Keratinocyte (primary cell): Measurements from ENCODE around the gene KRT14. TPM values are rescaled to one million over a fixed set of nuclear protein-coding genes. Genes with fewer than 3 reads are reported as not detected.

Experiments
- DNase-seq: peaks from one replicate; pipeline ENCODE4 v3.0.0-alpha.2; 2011; ENCODE audit warnings: low read depth, missing footprints, low spot score
- FAIRE-seq: peaks from 2 replicates; lab custom pipeline; 2011; peaks lifted over from hg19 to GRCh38; lab: Jason Lieb, UNC
- H2AFZ ChIP-seq: 2 replicates; pipeline ENCODE4 v1.6.0; 2012; ENCODE audit warnings: low read length, control low read depth, inconsistent platforms; ENCODE audit not compliant: control insufficient read depth
- H3K27ac ChIP-seq: 2 replicates; pipeline ENCODE4 v1.5.1; 2011; ENCODE audit warnings: low read length; ENCODE audit not compliant: control insufficient read depth, insufficient read depth
- H3K27me3 ChIP-seq: 3 replicates; pipeline ENCODE4 v1.6.0; 2011; ENCODE audit warnings: low read length; ENCODE audit not compliant: control insufficient read depth, insufficient read depth; ENCODE audit errors: extremely low read depth
- H3K36me3 ChIP-seq, 2 experiments: 2 replicates in 1 of 2; 3 replicates in 1 of 2; pipeline ENCODE4 v1.5.1; 2011; ENCODE audit warnings: low read length in 2 of 2, mild to moderate bottlenecking in 1 of 2; ENCODE audit not compliant: control insufficient read depth in 2 of 2, insufficient read depth in 2 of 2; ENCODE audit errors: extremely low read depth in 1 of 2
- H3K4me1 ChIP-seq: 3 replicates; pipeline ENCODE4 v1.5.1; 2011; ENCODE audit warnings: low read length; ENCODE audit not compliant: control insufficient read depth, insufficient read depth; ENCODE audit errors: extremely low read depth
- H3K4me2 ChIP-seq: 3 replicates; pipeline ENCODE4 v1.6.0; 2011; ENCODE audit warnings: low read depth, low read length; ENCODE audit not compliant: control insufficient read depth, insufficient read depth; ENCODE audit errors: extremely low read depth
- H3K4me3 ChIP-seq, 3 experiments: fragments of 200-600 bp in 1 of 3; sonication (generic) in 1 of 3; 2 replicates in 2 of 3; 3 replicates in 1 of 3; pipeline ENCODE4 v1.5.1; 2011 to 2016; ENCODE audit warnings: low read length in 3 of 3, mild to moderate bottlenecking in 3 of 3, control low read depth in 2 of 3, inconsistent platforms in 1 of 3, low read depth in 1 of 3, mixed read lengths in 1 of 3, mixed run types in 1 of 3, moderate library complexity in 1 of 3; ENCODE audit not compliant: control insufficient read depth in 2 of 3, insufficient read depth in 2 of 3; ENCODE audit errors: extremely low read depth in 1 of 3
- H3K79me2 ChIP-seq: 2 replicates; pipeline ENCODE4 v1.6.0; 2012; ENCODE audit warnings: low read length; ENCODE audit not compliant: control insufficient read depth, insufficient read depth
- H3K9ac ChIP-seq: 3 replicates; pipeline ENCODE4 v1.6.0; 2011; ENCODE audit warnings: low read length; ENCODE audit not compliant: control insufficient read depth, insufficient read depth; ENCODE audit errors: extremely low read depth
- H3K9me1 ChIP-seq: 3 replicates; pipeline ENCODE4 v1.6.0; 2011; ENCODE audit warnings: low read length; ENCODE audit not compliant: control insufficient read depth, insufficient read depth; ENCODE audit errors: extremely low read depth
- H3K9me3 ChIP-seq: 2 replicates; pipeline ENCODE4 v1.5.1; 2012; ENCODE audit warnings: low read depth, low read length; ENCODE audit not compliant: control insufficient read depth
- H4K20me1 ChIP-seq: 3 replicates; pipeline ENCODE4 v1.6.0; 2011; ENCODE audit warnings: low read length; ENCODE audit not compliant: control insufficient read depth, insufficient read depth; ENCODE audit errors: extremely low read depth
- CTCF ChIP-seq, 3 experiments: IDR thresholded peaks in 1 of 3; conservative IDR thresholded peaks in 1 of 3; optimal IDR thresholded peaks in 1 of 3; 2 replicates in 2 of 3; 3 replicates in 1 of 3; pipeline versions ENCODE3 to v1.5.1; 2011; ENCODE audit warnings: low read length in 3 of 3, mild to moderate bottlenecking in 3 of 3, moderate library complexity in 2 of 3, control low read depth in 1 of 3, inconsistent platforms in 1 of 3; ENCODE audit not compliant: insufficient read depth in 2 of 3; ENCODE audit errors: extremely low read depth in 1 of 3
- EZH2 ChIP-seq: IDR thresholded peaks from one replicate; pipeline ENCODE4 v1.6.1; 2012; ENCODE audit warnings: inconsistent platforms, mild to moderate bottlenecking, low read length, moderate library complexity
- dilution Hi-C: fragments of 300-500 bp; cut with MboI; formaldehyde crosslinking; loops from one replicate; pipeline ENCODE4 v1.7.0; 2020; ENCODE audit warnings: low sequenced_read_pairs; ENCODE audit not compliant: extremely low pct_ligation_motif_present
- polyA plus RNA-seq, 5 experiments: library from polyadenylated mRNA; depleted of rRNA in 3 of 5; stranded (reverse) in 3 of 5; stranded (forward) in 1 of 5; unstranded in 1 of 5; fragments of >200 nt; gene quantifications; 1 replicate in 1 of 5; 2 replicates in 3 of 5; 3 replicates in 1 of 5; pipeline versions ENCODE4 v1.2.1 to v1.2.3, GENCODE V29; 2011 to 2012; ENCODE audit warnings: missing spikeins in 2 of 5, low read depth in 1 of 5, low replicate concordance in 1 of 5

The KRT14 gene
- polyA plus RNA-seq, 1 donor (not counting 4 experiments of a cell fraction or from before 2014, with no cell fraction given), result 26,041 TPM

GRCh38 chr17:41594363-41594915, 7.7 kb upstream of the KRT14 start:
- dilution Hi-C loops, result no loop called here
- Histone ChIP-seq H3K27me3 (no peaks in the 10 kb centered on the region), H3K9ac (no peak overlapping the region), H3K4me1 (peaks cover 32% of the 10 kb centered on the region), H3K79me2 (no peaks in the 10 kb centered on the region), H3K9me3 (no peaks in the 10 kb centered on the region), H3K4me2 (no peak overlapping the region), H4K20me1 (no peaks in the 10 kb centered on the region), H3K9me1 (no peaks in the 10 kb centered on the region), H2AFZ (no peak overlapping the region), H3K4me3 (no peak overlapping the region), H3K36me3 (no peaks in the 10 kb centered on the region), H3K27ac (no peak overlapping the region)
- TF ChIP-seq CTCF (optimal IDR thresholded peaks at IDR 0.05 in 1 of 3, IDR thresholded peaks at IDR 0.05 in 1 of 3, conservative IDR thresholded peaks at IDR 0.05 in 1 of 3; ENCODE audit: extremely low read depth in 1 of 3, insufficient read depth in 2 of 3, low read length in 3 of 3) (no peak), EZH2 (no peak)
- DNase-seq (no peak), FAIRE-seq (no peak)

GRCh38 chr17:41593306-41593981, 6.7 kb upstream of the KRT14 start:
- Histone ChIP-seq H3K36me3 (no peaks in the 10 kb centered on the region), H3K9me3 (no peaks in the 10 kb centered on the region), H3K4me2 (no peak overlapping the region), H3K27me3 (no peaks in the 10 kb centered on the region), H3K4me3 (no peak overlapping the region), H3K9me1 (no peaks in the 10 kb centered on the region), H3K27ac (no peak overlapping the region), H2AFZ (no peak overlapping the region), H3K4me1 (peaks cover 39% of the 10 kb centered on the region), H3K9ac (no peak overlapping the region), H3K79me2 (no peaks in the 10 kb centered on the region), H4K20me1 (no peaks in the 10 kb centered on the region)
- no peak for TF ChIP-seq CTCF (optimal IDR thresholded peaks at IDR 0.05 in 1 of 3, IDR thresholded peaks at IDR 0.05 in 1 of 3, conservative IDR thresholded peaks at IDR 0.05 in 1 of 3; ENCODE audit: extremely low read depth in 1 of 3, insufficient read depth in 2 of 3, low read length in 3 of 3)
- no peak for TF ChIP-seq EZH2
- dilution Hi-C loops, result no loop called here
- no peak for DNase-seq
- FAIRE-seq, result peak; percentile 5
